KMS-11 (cell line): Measurements from ENCODE around the gene SEPTIN2.
A peak's percentile ranks its signal among the peaks of the same experiment; 100 is the strongest.

Source experiments
- H2AFZ ChIP-seq: fragments of 200-600 bp; sonication (generic); 2 replicates; pipeline ENCODE4 v1.6.1; 2016; ENCODE audit warnings: antibody characterized with exemption, mixed run types, low read depth
- H3K27ac ChIP-seq: fragments of 200-600 bp; sonication (generic); 2 replicates; pipeline ENCODE4 v1.6.1; 2016; ENCODE audit warnings: mild to moderate bottlenecking, mixed run types
- H3K27me3 ChIP-seq: fragments of 200-600 bp; sonication (generic); 2 replicates; pipeline ENCODE4 v1.6.1; 2017; ENCODE audit warnings: mild to moderate bottlenecking, low read depth, mixed run types, moderate library complexity; ENCODE audit not compliant: insufficient read depth
- H3K36me3 ChIP-seq: fragments of 200-600 bp; sonication (generic); 2 replicates; pipeline ENCODE4 v1.6.1; 2017; ENCODE audit warnings: mild to moderate bottlenecking, mixed run types; ENCODE audit not compliant: insufficient read depth
- H3K4me1 ChIP-seq: fragments of 200-600 bp; sonication (generic); 2 replicates; pipeline ENCODE4 v1.6.1; 2016; ENCODE audit warnings: mild to moderate bottlenecking, low read depth, mixed run types; ENCODE audit not compliant: poor library complexity, severe bottlenecking
- H3K4me2 ChIP-seq: fragments of 200-600 bp; sonication (generic); 2 replicates; pipeline ENCODE4 v1.7.0; 2016; ENCODE audit warnings: mild to moderate bottlenecking, mixed run types
- H3K4me3 ChIP-seq: fragments of 200-600 bp; sonication (generic); IDR thresholded peaks from 2 replicates; pipeline ENCODE4 v1.6.1; 2017; ENCODE audit warnings: low read depth, low read length, mixed read lengths; ENCODE audit not compliant: insufficient read depth
- H3K79me2 ChIP-seq: fragments of 200-600 bp; sonication (generic); 2 replicates; pipeline ENCODE4 v1.6.1; 2016; ENCODE audit warnings: low read depth, mixed run types; ENCODE audit not compliant: insufficient read depth
- H3K9ac ChIP-seq: fragments of 200-600 bp; sonication (generic); 2 replicates; pipeline ENCODE4 v1.6.1; 2016; ENCODE audit warnings: mild to moderate bottlenecking, mixed run types
- H4K20me1 ChIP-seq: fragments of 200-600 bp; sonication (generic); 2 replicates; pipeline ENCODE4 v1.6.1; 2016; ENCODE audit warnings: mild to moderate bottlenecking, mixed run types; ENCODE audit not compliant: insufficient read depth
- CTCF ChIP-seq: fragments of 200-600 bp; sonication (generic); conservative IDR thresholded peaks from 2 replicates; pipeline ENCODE4 v1.6.1; 2017; ENCODE audit warnings: low read depth, mild to moderate bottlenecking, antibody characterized with exemption, low read length, moderate library complexity, mixed read lengths

Gene SEPTIN2

GRCh38 chr2:241302759-241303651 is 12.7 kb upstream of the SEPTIN2 start:
- H3K4me2 ChIP-seq = no peak overlapping the region; the same call in 1 of the 2 replicates
- H3K4me3 ChIP-seq = no peak overlapping the region
- no peaks in the 10 kb centered on the region for H3K36me3 ChIP-seq
- TF ChIP-seq CTCF = no peak
- peaks cover 74% of the 10 kb centered on the region for H3K4me1 ChIP-seq
- no peak overlapping the region for H3K9ac ChIP-seq
- no peaks in the 10 kb centered on the region for H3K27me3 ChIP-seq
- no peaks in the 10 kb centered on the region; the same call in 1 of the 2 replicates for H4K20me1 ChIP-seq
- no peak overlapping the region for H2AFZ ChIP-seq
- no peak overlapping the region; the same call in 1 of the 2 replicates for H3K27ac ChIP-seq
- H3K79me2 ChIP-seq = peaks cover 96% of the 10 kb centered on the region

- no peaks in the 10 kb centered on the region; the same call in 1 of the 2 replicates for H4K20me1 ChIP-seq
- H3K4me3 ChIP-seq = no peak overlapping the region
- no peak for TF ChIP-seq CTCF
- no peak overlapping the region for H3K27ac ChIP-seq
- H3K9ac ChIP-seq = no peak overlapping the region
- peaks cover 81% of the 10 kb centered on the region for H3K4me1 ChIP-seq
- H3K79me2 ChIP-seq = peaks cover 98% of the 10 kb centered on the region
- H3K27me3 ChIP-seq = no peaks in the 10 kb centered on the region
- H2AFZ ChIP-seq = no peak overlapping the region
- H3K4me2 ChIP-seq = no peak overlapping the region
- no peaks in the 10 kb centered on the region for H3K36me3 ChIP-seq
Measured at GRCh38 chr2:241304039-241304670, 11.6 kb upstream of the SEPTIN2 start.

GRCh38 chr2:241307055-241307454 is 8.7 kb upstream of the SEPTIN2 start:
- Histone ChIP-seq H3K27ac (peak overlapping the region; percentile 65), H3K36me3 (no peaks in the 10 kb centered on the region), H3K27me3 (no peaks in the 10 kb centered on the region), H2AFZ (no peak overlapping the region), H3K4me1 (peaks cover 99% of the 10 kb centered on the region), H4K20me1 (no peaks in the 10 kb centered on the region), H3K4me3 (no peak overlapping the region), H3K4me2 (peak overlapping the region; percentile 67), H3K9ac (no peak overlapping the region; the same call in 1 of the 2 replicates), H3K79me2 (peaks cover 93% of the 10 kb centered on the region)
- no peak for TF ChIP-seq CTCF

- TF ChIP-seq CTCF = no peak
- Histone ChIP-seq H3K4me1 (peaks cover 98% of the 10 kb centered on the region), H3K9ac (no peak overlapping the region), H3K4me3 (no peak overlapping the region), H2AFZ (no peak overlapping the region), H3K27me3 (no peaks in the 10 kb centered on the region), H3K36me3 (no peaks in the 10 kb centered on the region), H3K4me2 (peak overlapping the region; percentile 67), H4K20me1 (no peaks in the 10 kb centered on the region), H3K79me2 (peaks cover 93% of the 10 kb centered on the region), H3K27ac (peak overlapping the region; percentile 73; the same call in 1 of the 2 replicates)
Measured at GRCh38 chr2:241308267-241308666, 7.5 kb upstream of the SEPTIN2 start.
